ENCODE data around the gene NDUFS4.
"Not testable (repeated sequence)": the region's sequence is repeated elsewhere in the genome, so short reads cannot be mapped to it uniquely, and the experiment has no call there.

Gene NDUFS4

GRCh38 chr5:53674121-53674520 lies 113.7 kb downstream of the NDUFS4 start:
- no peak for DNase-seq

DNA sequence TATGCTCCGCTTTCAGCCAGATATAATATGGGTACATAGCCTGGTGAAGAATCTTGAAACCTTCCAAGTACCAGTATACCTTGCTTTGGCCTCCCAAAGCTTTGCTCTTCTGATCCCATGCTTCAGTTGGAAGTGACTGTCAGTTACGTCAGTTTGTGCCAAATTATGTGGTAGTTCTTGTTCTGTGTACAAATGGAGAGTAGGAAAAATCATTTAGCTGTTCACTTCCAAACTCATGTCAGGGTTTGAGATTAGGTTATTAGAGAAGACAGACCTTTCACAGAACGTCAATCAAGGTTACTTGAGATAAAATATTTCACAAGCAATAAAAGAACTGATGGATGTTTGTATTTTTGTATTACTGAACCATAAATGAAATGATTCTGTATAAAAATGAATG lies 117.2 kb downstream of the NDUFS4 start:
- no peak for DNase-seq

- DNase-seq: no peak
Observed at GRCh38 chr5:53678981-53679660, 118.7 kb downstream of the NDUFS4 start.

GRCh38 chr5:53681079-53681478 lies 120.6 kb downstream of the NDUFS4 start:
- DNase-seq: no peak

DNA sequence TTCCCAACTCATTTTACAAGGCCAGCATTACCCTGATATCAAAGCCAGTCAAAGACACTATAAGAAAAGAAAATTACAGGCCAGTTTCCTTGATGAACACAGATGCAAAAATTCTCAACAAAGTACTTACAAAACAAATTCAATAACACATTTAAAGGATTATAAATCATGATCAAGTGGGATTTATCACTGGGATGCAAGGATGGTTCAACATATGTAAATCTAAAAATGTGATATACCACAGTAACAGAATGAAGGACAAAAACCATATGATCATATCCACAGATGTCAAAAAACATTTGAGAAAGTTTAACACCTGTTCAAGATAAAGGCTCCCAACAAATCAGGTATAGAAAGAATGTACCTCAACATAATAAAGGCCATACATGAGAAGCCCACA lies 130.6 kb downstream of the NDUFS4 start:
- no peak for DNase-seq

- no peak for DNase-seq
Observed at GRCh38 chr5:53694520-53695022, 134.1 kb downstream of the NDUFS4 start.

DNA sequence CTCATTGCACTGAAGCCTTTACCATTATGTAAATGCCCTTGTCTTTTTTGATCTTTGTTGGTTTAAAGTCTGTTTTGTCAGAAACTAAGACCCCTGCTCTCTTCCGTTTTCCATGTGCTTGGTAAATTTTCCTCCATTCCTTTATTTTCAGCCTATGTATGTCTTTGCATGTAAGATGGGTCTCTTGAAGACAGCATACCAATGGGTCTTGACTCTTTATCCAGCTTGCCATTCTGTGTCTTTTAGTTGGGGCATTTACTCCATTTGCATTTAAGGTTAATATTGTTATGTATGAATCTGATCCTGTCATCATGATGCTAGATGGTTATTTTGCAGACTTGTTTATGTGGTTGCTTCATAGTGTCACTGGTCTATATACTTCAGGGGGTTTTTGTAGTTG lies 150.0 kb downstream of the NDUFS4 start:
- DNase-seq: not testable (repeated sequence)

DNA sequence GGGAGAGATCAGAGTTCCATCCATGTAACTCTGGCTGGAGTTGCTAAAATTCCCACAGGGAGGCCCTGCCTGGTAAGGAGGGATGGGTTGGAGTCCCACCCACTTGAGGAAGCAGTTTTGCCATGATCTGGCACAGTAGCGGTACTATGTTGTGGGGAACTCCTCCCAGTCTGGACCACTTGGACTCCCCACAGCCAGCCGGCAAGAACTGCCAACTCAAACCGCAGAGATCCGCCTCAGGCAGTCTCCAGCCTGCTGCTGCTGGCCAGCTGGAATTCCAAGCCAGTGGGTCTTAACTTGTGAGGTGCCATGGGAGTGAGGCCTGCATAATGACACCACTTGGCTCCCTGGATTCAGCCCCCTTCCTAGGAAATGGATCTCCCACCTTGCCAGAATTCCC lies 151.9 kb downstream of the NDUFS4 start:
- no peak for DNase-seq

GRCh38 chr5:53713978-53714666 lies 153.7 kb downstream of the NDUFS4 start:
- no peak for DNase-seq

DNA sequence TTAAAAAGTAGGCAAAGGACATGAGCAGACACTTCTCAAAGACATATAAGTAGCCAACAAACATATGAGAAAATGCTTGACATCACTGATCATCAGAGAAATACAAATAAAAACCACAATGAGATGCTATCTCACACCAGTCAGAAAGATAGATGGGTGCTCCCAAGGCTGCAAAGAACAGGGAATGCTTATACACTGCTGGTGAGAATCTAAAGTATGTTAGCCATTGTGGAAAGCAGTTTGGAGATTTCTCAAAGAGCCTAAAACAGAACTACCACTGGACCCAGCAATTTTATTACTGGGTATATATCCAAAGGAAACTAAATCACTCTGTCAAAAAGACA lies 154.2 kb downstream of the NDUFS4 start:
- DNase-seq: no peak

- DNase-seq: no peak
Observed at GRCh38 chr5:53726121-53726520, 165.7 kb downstream of the NDUFS4 start.

DNA sequence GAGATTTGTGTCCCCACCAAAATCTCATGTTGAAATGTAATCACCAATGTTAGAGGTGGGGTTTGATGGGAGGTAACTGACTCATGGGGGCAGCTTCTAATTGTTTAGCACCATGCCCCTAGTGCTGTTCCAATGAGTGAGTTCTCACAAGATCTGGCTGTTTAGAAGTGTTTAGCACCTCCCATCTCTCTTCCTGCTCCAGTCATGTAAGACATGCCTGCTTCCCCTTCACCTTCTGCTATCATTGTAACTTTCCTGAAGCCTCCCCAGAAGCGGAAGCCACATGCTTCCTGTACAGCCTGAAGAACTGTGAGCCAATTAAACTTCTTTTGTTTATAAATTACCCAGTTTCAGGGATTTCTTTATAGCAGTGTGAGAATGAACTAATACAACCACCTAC lies 170.5 kb downstream of the NDUFS4 start:
- DNase-seq: no peak

Measured in CD4-positive, alpha-beta T cell treated with Interleukin-17A for 4 hours (primary cell).